CD4-positive, alpha-beta T cell treated with Interferon alpha-2 for 1 hour (primary cell): Measurements from ENCODE around the gene HMG20A.

ENCODE experiments used
- DNase-seq, 2 donors: peaks; one replicate each; pipeline ENCODE4 v3.0.0-alpha.2; 2020 to 2022

HMG20A gene

GRCh38 chr15:77479015-77479414 is 58.3 kb downstream of the HMG20A start:
- DNase-seq, result no peak

- DNase-seq, result no peak
Measured at GRCh38 chr15:77480859-77481633, 60.4 kb downstream of the HMG20A start.

- no peak for DNase-seq
Measured at GRCh38 chr15:77481670-77482069, 61.0 kb downstream of the HMG20A start.

GRCh38 chr15:77482570-77482969 is 61.9 kb downstream of the HMG20A start:
- no peak for DNase-seq

- DNase-seq, result no peak
Measured at GRCh38 chr15:77483425-77484140, 62.9 kb downstream of the HMG20A start.

- no peak for DNase-seq
Measured at GRCh38 chr15:77484994-77485393, 64.3 kb downstream of the HMG20A start.

- DNase-seq, result no peak
Measured at GRCh38 chr15:77486542-77487468, 66.1 kb downstream of the HMG20A start.

- DNase-seq, result no peak
Measured at GRCh38 chr15:77487469-77487842, 66.8 kb downstream of the HMG20A start.

- no peak for DNase-seq
Measured at GRCh38 chr15:77487888-77488287, 67.2 kb downstream of the HMG20A start.

- DNase-seq, result no peak
Measured at GRCh38 chr15:77489647-77490046, 69.0 kb downstream of the HMG20A start.

- DNase-seq, result peak in 1 of 2 donors; percentile 4
Measured at GRCh38 chr15:77493324-77493907, 72.7 kb downstream of the HMG20A start.

- no peak for DNase-seq
Measured at GRCh38 chr15:77494073-77494867, 73.6 kb downstream of the HMG20A start.

- no peak for DNase-seq
Measured at GRCh38 chr15:77494964-77495363, 74.3 kb downstream of the HMG20A start.

GRCh38 chr15:77495838-77496596 is 75.3 kb downstream of the HMG20A start:
- no peak for DNase-seq

GRCh38 chr15:77496715-77497109 is 76.0 kb downstream of the HMG20A start:
- DNase-seq, result peak; percentile 68 to 72

- no peak for DNase-seq
Measured at GRCh38 chr15:77497110-77497737, 76.5 kb downstream of the HMG20A start.

- DNase-seq, result no peak
Measured at GRCh38 chr15:77497942-77498361, 77.3 kb downstream of the HMG20A start.

GRCh38 chr15:77499087-77499760 is 78.5 kb downstream of the HMG20A start:
- no peak for DNase-seq

- no peak for DNase-seq
Measured at GRCh38 chr15:77500989-77501388, 80.3 kb downstream of the HMG20A start.
